Activated T-helper 1 cell treated with anti-CD3 and anti-CD28 coated beads, Interleukin-12 subunit alpha, Interleukin-12 subunit beta, Interleukin-2, Interleukin-4 antibody, amounts not matched to agents 30 ng/mL and 10 ng/mL and 1 ng/mL, durations not matched to agents 14 hours and 24 hours and 36 hours (primary cell): Measurements from ENCODE around the gene CCDC107. TPM values are rescaled to one million over a fixed set of nuclear protein-coding genes. Genes with fewer than 3 reads are reported as not detected.

Source experiments
- DNase-seq: peaks from one replicate; pipeline ENCODE4 v3.0.0; 2021; ENCODE audit warnings: low spot score
- H3K27ac Mint-ChIP-seq: one replicate; pipeline ENCODE4 v1.8.0; 2021; ENCODE audit warnings: mild to moderate bottlenecking, mixed read lengths
- H3K27me3 Mint-ChIP-seq: one replicate; pipeline ENCODE4 v1.8.0; 2022; ENCODE audit warnings: mild to moderate bottlenecking, moderate library complexity, mixed read lengths; ENCODE audit not compliant: insufficient read depth
- H3K36me3 Mint-ChIP-seq: one replicate; pipeline ENCODE4 v1.8.0; 2021; ENCODE audit warnings: low read depth, mixed read lengths
- H3K4me1 Mint-ChIP-seq: one replicate; pipeline ENCODE4 v1.8.0; 2021; ENCODE audit warnings: low read depth, mixed read lengths
- H3K4me3 Mint-ChIP-seq: one replicate; pipeline ENCODE4 v1.8.0; 2021; ENCODE audit warnings: mild to moderate bottlenecking, moderate library complexity, mixed read lengths
- H3K9me3 Mint-ChIP-seq: one replicate; pipeline ENCODE4 v1.8.0; 2021; ENCODE audit warnings: mixed read lengths
- intact Hi-C: fragments of 100-400 bp; cut with micrococcal nuclease; formaldehyde crosslinking; loops from one replicate; pipeline ENCODE4 v1.15.1; 2024
- total RNA-seq: library from RNA; stranded (reverse); gene quantifications from 2 replicates; pipeline ENCODE4 v1.2.3, GENCODE V29; 2022

Gene CCDC107
- total RNA-seq, 1 donor from 2014 or later: 20.6 TPM

DNA sequence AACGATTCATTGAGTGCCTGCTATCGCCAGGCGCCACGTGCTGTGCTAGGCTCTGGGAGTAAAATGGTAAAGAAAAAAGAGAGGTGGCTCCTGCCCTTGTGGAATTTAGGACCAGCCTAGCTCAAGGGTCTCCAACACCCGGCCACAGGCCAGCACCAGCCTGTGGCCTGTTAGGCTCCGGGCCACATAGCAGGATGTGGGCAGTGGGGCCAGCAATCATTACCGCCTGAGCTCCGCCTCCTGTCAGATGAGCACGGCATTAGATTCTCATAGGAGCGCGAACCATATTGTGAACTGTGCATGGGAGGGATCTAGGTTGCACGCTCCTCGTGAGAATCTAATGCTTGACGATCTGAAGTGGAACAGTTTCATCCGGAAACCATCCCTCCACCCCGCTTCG is 1.7 kb upstream of the CCDC107 start:
- peak overlapping the region; percentile 99 for H3K27ac Mint-ChIP-seq
- peaks cover 18% of the 10 kb centered on the region for H3K36me3 Mint-ChIP-seq
- intact Hi-C loops: no loop called here
- H3K27me3 Mint-ChIP-seq: peaks cover 2% of the 10 kb centered on the region
- no peak for DNase-seq
- H3K4me1 Mint-ChIP-seq: peaks cover 57% of the 10 kb centered on the region
- no peaks in the 10 kb centered on the region for H3K9me3 Mint-ChIP-seq
- H3K4me3 Mint-ChIP-seq: peak overlapping the region; percentile 84

DNA sequence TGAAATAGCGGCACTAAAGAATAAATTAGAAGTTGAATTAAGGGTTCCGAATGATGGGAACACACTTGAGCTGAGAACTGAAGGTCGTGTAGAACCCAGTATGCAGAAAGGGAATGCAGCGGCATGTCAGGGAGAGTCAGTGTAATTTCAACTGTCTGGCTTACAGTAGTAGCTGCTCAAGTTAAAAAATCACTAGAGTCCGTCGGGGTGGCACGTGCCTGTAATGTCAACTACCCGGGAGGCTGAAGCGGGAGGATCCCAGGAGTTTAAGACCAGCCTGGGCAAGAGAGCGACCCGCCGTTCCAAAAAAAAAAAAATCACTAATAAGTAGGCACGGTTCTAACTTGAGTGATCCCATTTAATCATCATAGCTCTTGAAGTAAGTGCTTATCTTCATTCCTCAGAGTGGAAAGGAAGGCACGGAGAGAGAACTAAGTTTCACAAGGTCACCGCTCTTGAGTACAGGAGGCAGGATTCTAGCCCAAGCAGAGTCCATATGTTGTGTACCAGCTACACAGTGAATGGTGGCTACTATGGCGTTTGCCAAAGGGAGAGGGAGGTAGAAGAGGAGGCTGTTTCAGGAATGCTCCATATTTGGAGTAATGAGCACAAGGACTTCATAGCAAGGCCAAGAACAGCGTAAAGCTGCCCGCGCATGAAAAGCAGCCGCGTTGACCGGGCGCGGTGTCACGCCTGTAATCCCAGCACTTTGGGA is 1.1 kb upstream of the CCDC107 start:
- Mint-ChIP-seq H3K9me3 (no peaks in the 10 kb centered on the region), H3K36me3 (peaks cover 21% of the 10 kb centered on the region), H3K27me3 (peaks cover 2% of the 10 kb centered on the region), H3K27ac (peak overlapping the region; percentile 99), H3K4me3 (peak overlapping the region; percentile 84), H3K4me1 (peaks cover 56% of the 10 kb centered on the region)
- intact Hi-C loops: loop anchor here (1.0 kb wide), 4 partner anchors 8 to 546 kb away; partner anchors contain the start of genes CREB3 and TLN1
- DNase-seq: no peak

DNA sequence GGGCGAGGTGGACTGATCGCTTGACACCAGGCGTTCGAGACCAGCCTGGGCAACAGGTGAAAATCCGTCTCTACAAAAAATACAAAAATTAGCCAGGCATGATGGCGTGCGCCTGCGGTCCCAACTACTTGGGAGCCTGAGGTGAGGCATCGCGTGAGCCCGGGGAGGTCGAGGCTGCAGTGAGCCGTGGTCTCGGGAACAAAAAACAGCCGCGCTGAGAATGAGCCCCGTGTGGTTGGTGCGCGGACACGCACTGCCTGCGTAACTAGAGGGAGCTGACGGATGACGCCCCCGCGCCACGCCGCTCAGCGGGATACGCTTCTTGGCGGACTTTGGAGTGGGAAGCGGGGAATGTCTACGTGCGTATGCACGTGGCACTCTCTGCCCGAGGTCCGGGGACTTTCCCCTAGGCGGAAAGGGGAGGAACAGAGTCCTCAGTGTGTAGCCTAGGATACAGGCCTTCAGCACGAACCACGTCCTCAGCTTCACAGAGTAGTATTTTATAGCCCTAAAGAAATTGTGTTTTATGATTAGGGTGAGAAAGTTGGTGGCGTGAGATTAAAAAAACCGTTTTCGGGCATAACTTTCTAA is 451 bp upstream of the CCDC107 start, which contains the start of gene RMRP:
TSS of gene RMRP (minus strand) at position 474 of the 591 bp plus-strand sequence.
- intact Hi-C loops: loop anchor here (1.0 to 2.0 kb wide), 7 partner anchors 8 to 546 kb away; partner anchors contain the start of genes CREB3, HINT2 and TLN1
- H3K27me3 Mint-ChIP-seq: peaks cover 2% of the 10 kb centered on the region
- H3K9me3 Mint-ChIP-seq: no peaks in the 10 kb centered on the region

DNA sequence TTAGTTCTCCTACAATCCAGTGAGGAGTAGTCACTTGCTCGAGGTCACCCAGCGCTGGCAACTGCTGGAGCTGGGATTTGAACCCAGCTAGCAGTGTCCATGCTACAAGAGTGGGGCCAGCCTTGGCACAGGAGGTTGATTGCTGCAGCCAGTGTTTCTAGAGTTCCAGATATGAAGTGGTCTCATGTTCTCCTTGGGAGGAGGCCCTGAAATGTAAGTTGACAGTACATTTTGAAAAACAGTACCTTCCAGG is 802 bp downstream of the CCDC107 start:
- Mint-ChIP-seq H3K27me3 (peaks cover 2% of the 10 kb centered on the region), H3K36me3 (peaks cover 26% of the 10 kb centered on the region), H3K9me3 (no peaks in the 10 kb centered on the region), H3K4me1 (peaks cover 71% of the 10 kb centered on the region), H3K27ac (peak overlapping the region; percentile 66), H3K4me3 (peak overlapping the region; percentile 84)
- DNase-seq: no peak
- intact Hi-C loops: loop anchor here (1.0 to 2.0 kb wide), 3 partner anchors 32 to 156 kb away; partner anchors contain the start of gene HINT2

More for the DNA sequence above, 451 bp upstream of the CCDC107 start, which contains the start of gene RMRP:
- H3K4me1 Mint-ChIP-seq: peaks cover 59% of the 10 kb centered on the region
- DNase-seq: peak; percentile 88
- H3K36me3 Mint-ChIP-seq: peaks cover 25% of the 10 kb centered on the region
- peak within 1 kb of the TSS; percentile 84 for H3K4me3 Mint-ChIP-seq
- H3K27ac Mint-ChIP-seq: peak within 1 kb of the TSS; percentile 99

DNA sequence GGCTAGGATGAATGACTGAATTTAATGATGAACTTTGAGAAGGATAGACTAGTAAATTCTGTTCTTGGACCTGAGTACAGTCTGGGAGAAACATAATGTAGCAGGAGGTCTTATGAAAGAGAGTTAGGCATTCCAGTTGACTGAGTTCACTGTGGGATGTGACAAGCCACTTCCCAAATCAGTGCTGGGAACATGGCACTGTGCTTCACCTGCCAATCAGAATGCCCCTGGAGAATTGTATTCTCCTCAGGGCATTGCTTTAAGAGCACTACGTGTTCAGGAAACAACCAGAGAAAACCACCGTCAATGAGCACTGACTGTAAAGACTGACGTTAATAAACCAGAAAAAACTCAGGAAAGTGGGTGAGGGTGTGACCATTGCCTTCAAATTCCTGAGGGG is 1.2 kb downstream of the CCDC107 start:
- H3K4me1 Mint-ChIP-seq: peaks cover 76% of the 10 kb centered on the region
- no peak for DNase-seq
- peaks cover 2% of the 10 kb centered on the region for H3K27me3 Mint-ChIP-seq
- peaks cover 26% of the 10 kb centered on the region for H3K36me3 Mint-ChIP-seq
- intact Hi-C loops: loop anchor here (2.0 kb wide), 2 partner anchors 31 to 155 kb away; partner anchors contain the start of gene HINT2
- H3K27ac Mint-ChIP-seq: peak overlapping the region; percentile 66
- H3K4me3 Mint-ChIP-seq: peak overlapping the region; percentile 84
- no peaks in the 10 kb centered on the region for H3K9me3 Mint-ChIP-seq

DNA sequence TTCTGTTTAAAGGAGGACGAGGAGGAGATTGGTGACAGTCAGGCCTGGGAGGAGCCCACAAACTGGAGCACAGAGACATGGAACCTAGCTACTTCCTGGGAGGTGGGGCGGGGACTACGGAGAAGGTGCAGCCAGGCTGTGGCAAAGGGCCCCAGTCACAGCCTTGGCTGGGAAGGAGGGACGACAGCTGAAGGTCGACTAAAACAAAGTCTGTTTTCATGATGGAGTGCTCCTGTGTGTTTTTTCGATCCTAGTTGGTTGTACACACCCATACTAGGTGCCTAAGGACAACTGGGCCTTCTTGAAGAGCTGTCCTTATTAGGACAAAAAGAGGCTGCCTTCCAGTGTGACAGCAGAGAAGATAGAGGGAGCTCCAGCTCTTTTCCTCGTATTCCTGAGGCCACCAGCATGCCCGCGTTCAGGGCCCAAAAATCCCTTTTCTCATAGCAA is 2.9 kb downstream of the CCDC107 start:
- H3K27me3 Mint-ChIP-seq: peaks cover 2% of the 10 kb centered on the region
- no peaks in the 10 kb centered on the region for H3K9me3 Mint-ChIP-seq
- peaks cover 26% of the 10 kb centered on the region for H3K36me3 Mint-ChIP-seq
- peak overlapping the region; percentile 58 for H3K27ac Mint-ChIP-seq
- H3K4me3 Mint-ChIP-seq: peak overlapping the region; percentile 60
- peaks cover 78% of the 10 kb centered on the region for H3K4me1 Mint-ChIP-seq
- DNase-seq: no peak
- intact Hi-C loops: no loop called here

DNA sequence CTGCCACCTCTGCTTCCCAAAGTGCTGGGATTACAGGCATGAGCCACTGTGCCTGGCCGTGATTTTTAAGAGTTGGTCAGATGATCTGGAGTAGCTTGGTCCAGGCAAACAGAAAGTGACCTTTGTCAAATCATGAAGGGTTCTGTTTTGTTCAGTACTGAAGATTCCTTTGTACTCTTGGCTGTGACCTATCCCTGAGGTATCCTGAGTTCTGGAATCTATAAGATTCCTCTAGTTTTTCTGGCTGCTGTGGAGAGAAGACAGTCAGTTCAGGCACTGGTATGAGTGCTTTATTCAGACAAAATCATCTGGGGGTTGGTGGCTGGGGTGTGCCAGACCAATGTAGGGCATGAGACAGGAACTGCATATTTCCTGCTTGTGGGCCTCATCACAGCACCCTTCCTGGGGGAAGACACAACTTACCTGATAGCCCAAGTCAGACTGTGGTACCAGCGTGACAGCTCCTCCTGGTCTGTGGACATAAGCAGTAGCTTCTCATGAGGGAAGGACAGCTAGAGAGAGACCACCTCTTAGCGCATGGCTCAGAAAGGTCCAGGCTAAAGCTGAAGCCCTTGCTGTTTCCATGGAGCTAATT is 3.8 kb downstream of the CCDC107 start:
- Mint-ChIP-seq H3K9me3 (no peaks in the 10 kb centered on the region), H3K27ac (peak overlapping the region; percentile 47), H3K4me3 (peak overlapping the region; percentile 66), H3K4me1 (peaks cover 76% of the 10 kb centered on the region), H3K36me3 (peaks cover 28% of the 10 kb centered on the region), H3K27me3 (peaks cover 2% of the 10 kb centered on the region)
- DNase-seq: no peak
- intact Hi-C loops: no loop called here

DNA sequence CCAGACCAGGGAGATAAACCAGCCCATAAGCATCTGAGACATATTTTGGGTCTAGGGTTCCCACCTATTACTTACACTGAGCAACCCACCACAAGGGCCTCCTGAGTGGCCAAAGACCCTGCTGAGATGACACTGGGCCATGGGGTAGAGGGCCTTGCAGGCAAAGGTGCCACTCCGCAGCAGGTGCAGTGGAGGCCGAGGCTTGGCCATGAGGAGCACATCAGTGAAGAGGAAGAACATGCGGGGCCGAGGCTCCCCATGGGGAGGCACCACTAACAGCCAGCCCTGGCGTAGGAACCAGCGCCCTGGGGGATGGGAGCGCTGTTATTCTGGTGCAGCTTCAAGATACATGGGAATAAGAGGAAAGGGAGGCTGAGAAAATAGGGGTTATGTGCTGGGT is 4.3 kb downstream of the CCDC107 start:
- no peak for DNase-seq
- peak overlapping the region; percentile 80 for H3K27ac Mint-ChIP-seq
- H3K4me3 Mint-ChIP-seq: peak overlapping the region; percentile 66
- H3K36me3 Mint-ChIP-seq: peaks cover 28% of the 10 kb centered on the region
- H3K4me1 Mint-ChIP-seq: peaks cover 70% of the 10 kb centered on the region
- intact Hi-C loops: no loop called here
- H3K9me3 Mint-ChIP-seq: no peaks in the 10 kb centered on the region
- peaks cover 2% of the 10 kb centered on the region for H3K27me3 Mint-ChIP-seq

DNA sequence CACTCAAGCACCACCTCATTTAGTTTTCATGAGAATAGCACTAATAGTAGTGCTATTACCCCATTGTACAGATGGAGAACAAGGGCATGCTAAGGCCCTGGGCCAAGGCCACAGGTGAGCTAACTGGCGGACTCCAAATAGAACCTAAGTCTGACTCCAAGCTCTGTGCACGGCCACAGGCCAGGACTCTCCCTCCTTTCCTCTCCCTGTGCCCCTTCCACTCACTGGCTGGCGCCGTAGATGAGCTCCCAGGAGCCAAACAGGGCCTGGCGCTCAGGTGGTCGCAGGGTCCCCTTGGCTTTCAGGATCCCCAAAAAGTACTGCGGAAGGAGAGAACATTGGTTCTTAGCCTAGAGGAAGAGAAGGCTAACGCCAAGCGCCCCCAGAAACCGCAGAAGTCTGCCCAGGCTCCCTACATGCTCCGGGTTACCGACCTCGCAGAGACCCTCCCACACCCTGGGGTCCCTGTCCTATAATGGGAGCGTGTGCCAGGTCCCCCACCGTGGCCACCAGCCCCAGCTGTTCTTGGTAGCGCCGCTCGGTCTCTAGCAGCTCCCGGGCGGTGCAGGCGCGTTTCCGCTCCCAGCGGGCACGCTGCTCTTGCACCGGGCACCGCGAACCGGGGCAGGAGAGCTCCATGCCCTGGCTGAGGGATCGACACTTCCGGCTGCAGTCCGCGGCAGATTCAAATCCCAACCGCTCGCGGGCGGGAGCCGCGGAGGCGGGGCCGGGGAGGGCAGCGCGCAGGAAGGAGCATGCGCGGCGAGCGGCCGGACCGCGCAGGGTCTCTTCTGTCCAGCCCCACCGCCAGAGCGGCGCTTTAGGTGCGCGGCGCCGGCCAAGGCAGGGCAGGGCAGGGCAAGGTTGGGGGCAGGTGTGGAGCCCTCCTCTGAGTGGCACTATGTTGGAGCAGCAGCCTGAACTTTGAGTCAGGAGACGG is 6.7 kb downstream of the CCDC107 start, which contains the start of gene ARHGEF39:
TSS of gene ARHGEF39 (minus strand) at position 665 of the 940 bp plus-strand sequence. CDS start at position 639, 26 bp downstream.
- Mint-ChIP-seq H3K36me3 (peaks cover 20% of the 10 kb centered on the region), H3K4me1 (peaks cover 53% of the 10 kb centered on the region), H3K9me3 (no peaks in the 10 kb centered on the region), H3K27me3 (no peaks in the 10 kb centered on the region), H3K27ac (peak within 1 kb of the TSS; percentile 79), H3K4me3 (peak within 1 kb of the TSS; percentile 88)
- DNase-seq: peak; percentile 76
- intact Hi-C loops: loop anchor here (1.0 to 2.0 kb wide), 2 partner anchors 18 to 24 kb away; no protein-coding TSS in a partner anchor

DNA sequence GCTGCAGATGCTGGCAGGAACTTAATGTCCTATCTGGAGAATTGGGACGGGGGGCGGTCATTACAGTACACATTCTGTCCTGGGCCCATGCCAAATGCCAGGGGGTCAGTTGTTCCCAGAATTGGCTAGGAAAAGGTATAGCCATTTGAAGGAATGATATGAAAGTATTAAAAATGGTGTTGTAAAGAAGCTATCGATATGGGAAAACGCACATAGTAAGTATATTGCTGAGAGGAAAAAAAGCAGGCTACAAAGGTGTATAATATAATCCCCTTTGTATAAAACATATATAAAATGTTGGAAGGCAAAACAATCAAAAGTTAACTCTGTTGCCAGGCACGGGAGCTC is 7.4 kb downstream of the CCDC107 start:
- intact Hi-C loops: loop anchor here (1.0 to 2.0 kb wide), 2 partner anchors 19 to 23 kb away; no protein-coding TSS in a partner anchor
- DNase-seq: no peak
- H3K27me3 Mint-ChIP-seq: no peaks in the 10 kb centered on the region
- no peaks in the 10 kb centered on the region for H3K9me3 Mint-ChIP-seq
- H3K4me3 Mint-ChIP-seq: peak overlapping the region; percentile 88
- peaks cover 15% of the 10 kb centered on the region for H3K36me3 Mint-ChIP-seq
- peak overlapping the region; percentile 59 for H3K27ac Mint-ChIP-seq
- peaks cover 47% of the 10 kb centered on the region for H3K4me1 Mint-ChIP-seq

DNA sequence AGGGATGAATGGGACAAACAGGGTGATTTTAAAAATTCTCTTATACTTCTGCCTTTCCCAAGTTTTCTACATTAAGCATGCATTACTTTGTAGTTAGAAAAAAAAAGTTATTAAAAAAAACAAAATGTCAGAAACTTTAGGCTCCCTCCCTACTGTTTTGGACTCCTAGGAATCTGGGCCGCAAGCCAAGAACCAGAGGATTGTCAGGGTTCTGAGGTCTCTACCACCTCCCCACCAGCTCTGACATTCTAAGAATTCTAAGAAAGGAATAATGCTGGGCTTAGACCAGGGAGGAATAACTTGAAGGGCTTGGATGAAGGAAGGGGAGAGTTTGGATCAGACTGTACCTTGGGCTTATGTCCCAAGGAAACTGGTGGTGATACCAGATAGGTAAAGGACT is 8.0 kb downstream of the CCDC107 start:
- Mint-ChIP-seq H3K27ac (peak overlapping the region; percentile 45), H3K4me1 (peaks cover 41% of the 10 kb centered on the region)
- intact Hi-C loops: no loop called here

DNA sequence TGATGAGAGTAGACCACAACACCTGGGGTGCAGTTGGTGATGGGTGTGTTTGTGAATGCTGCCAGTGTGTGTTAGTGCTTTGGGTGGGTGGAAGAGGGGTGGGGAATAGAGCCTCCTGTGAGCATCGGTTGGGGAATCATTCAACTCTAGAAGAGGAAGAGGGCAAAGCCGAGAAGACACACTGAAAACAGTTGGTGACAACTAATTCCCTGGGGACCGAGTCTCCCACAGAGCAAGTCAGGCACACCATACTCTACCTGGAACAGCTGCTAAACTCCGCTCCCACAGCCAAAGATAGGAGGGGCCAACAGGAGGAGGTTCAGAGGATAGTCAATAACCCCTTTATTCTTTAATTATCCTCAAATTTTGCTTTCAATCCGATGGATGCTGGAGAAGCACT is 8.5 kb downstream of the CCDC107 start:
- Mint-ChIP-seq H3K4me3 (no peak overlapping the region), H3K27me3 (no peaks in the 10 kb centered on the region), H3K27ac (no peak overlapping the region), H3K9me3 (no peaks in the 10 kb centered on the region), H3K36me3 (peaks cover 9% of the 10 kb centered on the region), H3K4me1 (peaks cover 39% of the 10 kb centered on the region)
- intact Hi-C loops: no loop called here
- DNase-seq: no peak

More for the DNA sequence above, 8.0 kb downstream of the CCDC107 start:
- Mint-ChIP-seq H3K9me3 (no peaks in the 10 kb centered on the region), H3K4me3 (peak overlapping the region; percentile 88), H3K27me3 (no peaks in the 10 kb centered on the region), H3K36me3 (peaks cover 9% of the 10 kb centered on the region)
- DNase-seq: no peak
